K562 (cell line): ENCODE results near the gene IGFALS.

Experiments
- BRF1 ChIP-seq: IDR thresholded peaks from 3 replicates; pipeline ENCODE4 v1.6.1; 2011; ENCODE audit warnings: borderline replicate concordance, mild to moderate bottlenecking; ENCODE audit not compliant: insufficient read length; ENCODE audit errors: extremely low read depth
- CTCF ChIP-seq, 3 experiments: IDR thresholded peaks in 2 of 3; conservative IDR thresholded peaks in 1 of 3; 2 replicates each; pipeline ENCODE4 v1.5.1; 2011 to 2012; ENCODE audit warnings: low read length in 3 of 3, mild to moderate bottlenecking in 3 of 3, control low read depth in 2 of 3, improper control_type of control experiment in 1 of 3, inconsistent platforms in 1 of 3, low read depth in 1 of 3, mixed read lengths in 1 of 3, moderate library complexity in 1 of 3; ENCODE audit not compliant: insufficient read depth in 2 of 3
- PRDM10 ChIP-seq: fragments of 450-650 bp; IDR thresholded peaks from 2 replicates; pipeline ENCODE4 v1.6.1; 2018; ENCODE audit not compliant: partially characterized antibody
- ZFX ChIP-seq: sonication (generic); formaldehyde crosslinking; IDR thresholded peaks from 2 replicates; pipeline ENCODE4 v1.8.0; 2022; ENCODE audit warnings: mild to moderate bottlenecking, missing genetic modification reagents, moderate library complexity
- ZNF232 ChIP-seq: sonication (generic); formaldehyde crosslinking; IDR thresholded peaks from 2 replicates; pipeline ENCODE4 v1.8.0; 2022; ENCODE audit warnings: mild to moderate bottlenecking, missing genetic modification reagents

- TF ChIP-seq BRF1 (no peak), ZFX (CRISPR knock-in tag) (no peak), CTCF (IDR thresholded peaks at IDR 0.05 in 2 of 3, conservative IDR thresholded peaks at IDR 0.05 in 1 of 3; ENCODE audit: insufficient read depth in 2 of 3, low read depth in 1 of 3, low read length in 3 of 3) (no peak), ZNF232 (CRISPR knock-in tag) (no peak), PRDM10 (no peak)
These were observed 14.1 kb upstream of the IGFALS start for GRCh38 chr16:1807626-1808025.
